Activated T-helper 1 cell treated with anti-CD3 and anti-CD28 coated beads, Interleukin-2, amount 50 U/mL, for 16 hours (primary cell): ENCODE results near the gene ZNF709.
"Not testable (repeated sequence)": the region's sequence is repeated elsewhere in the genome, so short reads cannot be mapped to it uniquely, and the experiment has no call there.

Experiments used
- DNase-seq, 2 donors: peaks; one replicate each; pipeline ENCODE4 v3.0.0-alpha.2; 2020; ENCODE audit warnings: low read depth in 1 of 2, low spot score in 1 of 2

The ZNF709 gene

GRCh38 chr19:12484371-12485051, at the start of gene ZNF709:
Gene ZNF709 (minus strand): TSS chr19:12484816. CDS start chr19:12484657, 159 bp downstream.
- peak; percentile 69 to 80 for DNase-seq

GRCh38 chr19:12527034-12527836, 42.6 kb upstream of the ZNF709 start:
- DNase-seq = no peak

- no peak for DNase-seq
Observed at GRCh38 chr19:12526542-12526941, 41.9 kb upstream of the ZNF709 start.

- DNase-seq = no peak
Observed at GRCh38 chr19:12521996-12522395, 37.4 kb upstream of the ZNF709 start.

- no peak for DNase-seq
Observed at GRCh38 chr19:12513531-12514061, 29.0 kb upstream of the ZNF709 start.

- no peak for DNase-seq
Observed at GRCh38 chr19:12497032-12497431, 12.4 kb upstream of the ZNF709 start.

GRCh38 chr19:12496480-12496879, 11.9 kb upstream of the ZNF709 start:
- no peak for DNase-seq

- DNase-seq = peak; percentile 85 to 86
Observed at GRCh38 chr19:12495002-12495802, 10.6 kb upstream of the ZNF709 start.

DNA sequence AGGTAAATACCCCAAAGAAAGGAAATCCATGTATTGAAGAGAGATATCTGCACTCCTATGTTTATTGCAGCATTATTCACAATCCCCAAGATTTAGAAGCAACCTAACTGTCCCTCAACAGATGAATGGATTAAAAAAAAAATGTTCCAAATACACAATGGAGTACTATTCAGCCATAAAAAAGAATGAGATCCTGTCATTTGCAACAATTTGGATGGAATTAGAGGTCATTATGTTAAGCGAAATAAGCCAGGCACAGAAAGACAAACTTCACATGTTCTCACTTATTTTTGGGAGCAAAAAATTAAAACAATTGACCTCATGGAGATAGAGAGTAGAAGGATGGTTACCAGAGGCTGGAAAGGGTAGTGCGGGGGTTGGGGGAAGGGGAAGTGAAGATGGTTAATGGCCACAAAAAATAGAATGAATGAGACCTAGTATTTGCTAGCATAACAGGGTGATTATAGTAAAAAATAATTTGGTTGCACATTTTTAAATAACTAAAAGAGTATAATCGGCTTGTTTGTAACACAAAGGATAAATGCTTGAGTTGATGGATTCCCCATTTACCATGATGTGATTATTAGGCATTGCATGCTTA, 9.7 kb upstream of the ZNF709 start:
- no peak for DNase-seq

GRCh38 chr19:12486265-12486783, 1.7 kb upstream of the ZNF709 start:
- not testable (repeated sequence) for DNase-seq

- no peak for DNase-seq
Observed at GRCh38 chr19:12485571-12485970, 955 bp upstream of the ZNF709 start.

GRCh38 chr19:12485052-12485416, 418 bp upstream of the ZNF709 start:
- no peak for DNase-seq

DNA sequence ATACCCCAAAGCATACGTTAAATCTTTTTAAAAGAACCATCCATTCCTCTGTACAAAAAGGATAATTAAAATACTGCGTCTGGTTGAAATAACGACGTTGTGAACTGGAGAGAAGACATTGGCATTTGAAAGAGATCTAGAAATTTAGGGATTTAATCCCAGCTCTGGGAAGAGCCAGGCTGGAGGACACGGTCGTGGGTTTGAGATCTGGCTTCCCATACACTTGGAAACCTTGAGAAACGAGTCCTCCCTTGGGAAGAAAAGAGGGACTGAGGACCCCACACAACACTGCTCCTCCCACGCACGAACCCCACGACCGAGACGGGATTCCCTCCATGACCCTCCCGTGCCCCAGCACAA, 625 bp downstream of the ZNF709 start:
- no peak for DNase-seq

DNA sequence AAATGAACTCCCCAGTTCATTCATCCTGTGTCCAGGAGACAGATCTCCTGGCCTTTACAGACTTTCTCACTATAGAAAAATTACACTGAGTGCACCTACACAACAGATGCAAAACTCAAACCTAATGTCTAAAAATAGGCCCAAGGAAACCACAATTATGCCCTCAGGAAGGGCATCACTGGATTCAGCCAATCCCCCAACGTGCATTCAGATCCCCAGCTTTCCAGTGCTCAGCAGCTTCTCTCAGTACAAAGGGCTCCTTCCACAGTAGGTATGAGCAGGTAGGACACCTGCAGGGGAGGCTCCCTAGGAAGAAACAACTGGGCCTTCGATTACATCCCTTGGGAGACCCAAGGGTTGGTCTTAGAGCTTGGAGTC, 2.1 kb downstream of the ZNF709 start:
- no peak for DNase-seq

DNA sequence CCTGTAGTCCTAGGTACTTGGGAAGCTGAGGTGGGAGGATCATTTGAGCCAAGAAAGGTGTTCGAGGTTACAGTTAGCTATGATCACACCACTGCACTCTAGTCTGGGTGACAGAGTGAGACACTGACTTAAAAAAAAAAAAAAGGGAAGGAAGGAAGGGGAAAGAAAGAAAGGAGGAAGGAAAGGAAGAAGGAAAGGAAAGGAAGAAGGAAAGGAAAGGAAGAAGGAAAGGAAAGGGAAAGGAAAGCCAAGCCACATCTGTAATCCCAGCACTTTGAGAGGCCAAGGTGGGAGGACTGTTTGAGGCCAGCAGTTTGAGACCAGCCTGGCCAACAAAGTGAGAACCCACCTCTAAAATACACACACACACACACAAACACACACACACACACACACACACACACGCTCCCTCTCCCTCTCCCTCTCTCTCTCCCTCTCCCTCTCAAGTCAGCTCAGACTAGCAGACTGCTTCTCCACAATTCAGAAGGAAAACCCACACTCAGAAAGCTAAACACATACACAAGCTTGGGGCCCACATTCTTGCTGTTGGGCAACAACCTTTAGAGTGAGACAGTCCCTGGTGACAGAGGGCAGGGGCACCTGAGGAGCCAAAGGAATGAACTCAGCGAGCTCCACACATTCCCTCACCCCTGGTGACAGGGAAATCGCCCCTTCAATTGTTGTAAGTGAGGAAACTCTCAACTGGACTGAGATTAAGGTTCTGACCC, 2.7 kb downstream of the ZNF709 start:
- no peak for DNase-seq

- no peak for DNase-seq
Observed at GRCh38 chr19:12478234-12478941, 6.2 kb downstream of the ZNF709 start.

GRCh38 chr19:12467651-12468050, 17.0 kb downstream of the ZNF709 start:
- DNase-seq = not testable (repeated sequence)

DNA sequence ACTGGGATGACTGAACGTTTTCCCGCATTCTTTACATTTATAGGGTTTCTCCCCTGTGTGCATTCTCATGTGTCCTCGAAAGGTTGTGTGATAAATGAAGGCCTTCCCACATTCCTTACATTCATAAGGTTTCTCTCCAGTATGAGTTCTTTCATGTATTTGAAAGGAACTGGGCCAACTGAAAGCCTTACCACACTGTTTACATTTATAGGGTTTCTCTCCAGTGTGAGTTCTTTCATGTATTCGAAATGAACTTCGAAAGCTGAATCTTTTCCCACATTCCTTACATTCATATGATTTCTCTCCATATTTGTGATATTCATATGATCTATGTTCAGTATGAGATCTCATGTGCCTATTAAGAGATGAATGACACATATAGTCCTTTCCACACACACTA, 19.4 kb downstream of the ZNF709 start:
- no peak for DNase-seq

DNA sequence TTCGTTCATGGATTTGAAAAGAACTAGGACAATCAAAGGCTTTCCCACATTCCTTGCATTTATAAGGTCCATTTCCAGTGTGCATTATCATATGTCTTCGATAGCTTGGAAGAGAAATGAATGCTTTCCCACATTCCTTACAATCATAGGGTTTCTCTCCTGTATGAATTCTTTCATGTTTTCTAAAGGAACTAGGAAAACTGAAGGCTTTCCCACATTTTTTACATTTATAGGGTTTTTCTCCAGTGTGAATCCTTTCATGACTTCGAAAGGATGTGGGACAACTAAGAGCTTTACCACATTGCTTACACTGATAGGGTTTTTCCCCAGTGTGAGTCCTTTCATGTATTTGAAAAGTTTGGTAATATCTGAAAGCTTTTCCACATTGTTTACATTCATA, 19.8 kb downstream of the ZNF709 start:
- DNase-seq = no peak

GRCh38 chr19:12464139-12464538, 20.5 kb downstream of the ZNF709 start:
- DNase-seq = not testable (repeated sequence)
